ENCODE measurements around the gene CNTNAP2. TPM values are rescaled to one million over a fixed set of nuclear protein-coding genes. Genes with fewer than 3 reads are reported as not detected.
A peak's percentile ranks its signal among the peaks of the same experiment; 100 is the strongest.
"Not testable (repeated sequence)": the region's sequence is repeated elsewhere in the genome, so short reads cannot be mapped to it uniquely, and the experiment has no call there.

The CNTNAP2 gene
- total RNA-seq, 2 experiments from 2014 or later: 0.19 to 0.22 TPM

DNA sequence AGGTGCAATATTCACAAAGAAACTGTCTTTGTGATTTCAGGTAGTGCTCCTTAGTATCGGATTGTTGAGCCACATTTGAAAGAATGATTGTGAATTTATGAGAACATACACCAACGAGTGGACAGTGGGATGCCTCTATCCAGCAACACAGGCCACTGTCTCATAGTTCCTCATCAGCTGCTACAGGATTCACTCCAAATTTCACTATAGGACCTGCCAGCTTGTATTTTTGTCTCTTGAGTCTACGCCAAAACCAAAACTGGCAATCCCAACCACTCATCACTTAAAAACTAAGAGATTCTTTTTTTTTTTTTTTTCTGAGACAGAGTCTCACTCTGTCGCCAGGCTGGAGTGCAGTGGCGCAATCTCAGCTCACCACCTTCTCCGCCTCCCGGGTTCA, 964.5 kb downstream of the CNTNAP2 start:
- H3K4me1 Mint-ChIP-seq: no peaks in the 10 kb centered on the region
- no peak overlapping the region for H3K4me3 Mint-ChIP-seq
- no peaks in the 10 kb centered on the region for H3K36me3 Mint-ChIP-seq
- peaks cover 2% of the 10 kb centered on the region for H3K9me3 Mint-ChIP-seq
- H3K27ac Mint-ChIP-seq: no peak overlapping the region
- H3K27me3 Mint-ChIP-seq: no peaks in the 10 kb centered on the region
- no peak for DNase-seq

DNA sequence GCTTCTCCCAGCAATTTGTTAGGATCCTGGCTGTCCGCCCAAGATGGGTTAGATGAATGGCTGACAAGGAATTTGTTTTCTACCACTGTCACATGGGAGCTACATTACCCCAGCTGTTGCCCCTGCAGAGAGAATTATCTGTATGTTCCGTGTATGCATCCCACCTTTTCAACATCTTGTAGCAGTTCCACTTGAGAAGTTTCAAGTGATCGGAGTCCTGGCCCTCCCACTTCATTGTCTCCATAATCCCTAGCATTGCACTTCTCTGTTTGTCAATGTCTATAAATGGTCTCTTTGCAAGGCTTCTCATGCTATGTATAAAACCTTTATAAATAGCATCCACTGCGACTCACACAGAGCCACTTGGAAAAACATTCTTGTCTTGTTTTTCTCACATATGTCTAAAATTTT, 972.5 kb downstream of the CNTNAP2 start:
- H3K4me3 Mint-ChIP-seq: no peak overlapping the region
- H3K36me3 Mint-ChIP-seq: no peaks in the 10 kb centered on the region
- no peaks in the 10 kb centered on the region for H3K27me3 Mint-ChIP-seq
- no peaks in the 10 kb centered on the region for H3K4me1 Mint-ChIP-seq
- no peak for DNase-seq
- no peak overlapping the region for H3K27ac Mint-ChIP-seq
- no peaks in the 10 kb centered on the region for H3K9me3 Mint-ChIP-seq

DNA sequence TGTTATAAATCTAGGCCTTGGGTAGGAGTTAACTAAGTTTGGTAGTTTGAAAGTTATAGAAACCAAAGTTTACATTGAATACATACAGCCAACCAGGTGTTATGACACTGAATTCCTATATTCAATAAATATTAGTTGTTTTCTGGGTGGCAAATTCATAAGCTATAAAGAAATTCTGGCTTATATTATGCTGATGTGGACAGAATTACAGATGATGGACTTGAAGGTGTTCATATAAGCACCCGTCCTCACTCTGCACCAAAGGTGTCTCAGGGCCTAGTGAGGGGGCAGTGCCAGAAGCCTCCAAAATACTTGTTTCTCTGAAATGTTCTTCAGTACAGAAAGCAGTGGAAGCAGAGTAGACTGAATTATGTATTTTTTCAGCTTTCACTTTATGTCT, 973.0 kb downstream of the CNTNAP2 start:
- H3K4me3 Mint-ChIP-seq: no peak overlapping the region
- DNase-seq: no peak
- no peak overlapping the region for H3K27ac Mint-ChIP-seq
- no peaks in the 10 kb centered on the region for H3K9me3 Mint-ChIP-seq
- no peaks in the 10 kb centered on the region for H3K27me3 Mint-ChIP-seq
- no peaks in the 10 kb centered on the region for H3K36me3 Mint-ChIP-seq
- H3K4me1 Mint-ChIP-seq: no peaks in the 10 kb centered on the region

DNA sequence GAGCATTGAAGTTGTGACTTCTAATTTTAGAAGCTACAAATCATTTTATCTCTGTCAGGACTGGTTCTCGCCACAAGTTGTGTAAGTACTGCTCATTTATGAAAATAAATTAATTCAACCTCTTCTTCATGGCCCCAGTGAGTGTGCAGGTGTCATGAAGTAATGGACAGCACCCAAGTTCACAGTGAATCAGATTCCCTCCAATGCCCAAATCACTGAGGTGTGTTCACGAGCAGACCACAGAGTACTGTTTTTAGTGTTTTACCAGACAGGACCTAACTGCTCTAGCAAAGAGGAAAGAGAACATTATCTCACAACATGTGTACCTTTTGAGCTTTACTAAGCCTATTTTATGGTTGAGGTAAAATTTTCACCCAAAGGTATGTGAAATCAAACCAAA, 980.0 kb downstream of the CNTNAP2 start:
- no peak for DNase-seq
- Mint-ChIP-seq H3K27me3 (no peaks in the 10 kb centered on the region), H3K4me3 (no peak overlapping the region), H3K9me3 (peaks cover 3% of the 10 kb centered on the region), H3K36me3 (no peaks in the 10 kb centered on the region), H3K27ac (no peak overlapping the region), H3K4me1 (no peaks in the 10 kb centered on the region)

DNA sequence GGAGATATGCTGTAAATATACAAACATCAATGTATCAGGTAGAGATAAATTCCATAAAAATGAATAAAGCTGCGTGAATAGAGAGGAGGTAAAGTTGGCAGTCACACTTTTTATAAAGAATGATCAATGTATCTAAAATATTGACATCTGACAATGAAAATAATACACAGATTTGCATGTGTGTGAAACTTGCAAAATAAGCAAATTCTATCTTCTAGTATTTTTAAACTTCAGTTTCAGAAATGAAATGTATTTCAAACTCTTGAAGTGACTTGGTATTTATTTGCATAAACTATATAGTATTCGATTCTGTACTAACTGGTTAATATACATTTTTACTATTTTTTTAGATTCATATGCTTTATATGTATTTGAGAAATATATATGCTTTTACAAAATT, 986.6 kb downstream of the CNTNAP2 start:
- H3K27me3 Mint-ChIP-seq: no peaks in the 10 kb centered on the region
- H3K4me3 Mint-ChIP-seq: no peak overlapping the region
- peaks cover 6% of the 10 kb centered on the region for H3K9me3 Mint-ChIP-seq
- DNase-seq: no peak
- H3K36me3 Mint-ChIP-seq: no peaks in the 10 kb centered on the region
- H3K4me1 Mint-ChIP-seq: no peaks in the 10 kb centered on the region
- H3K27ac Mint-ChIP-seq: no peak overlapping the region

DNA sequence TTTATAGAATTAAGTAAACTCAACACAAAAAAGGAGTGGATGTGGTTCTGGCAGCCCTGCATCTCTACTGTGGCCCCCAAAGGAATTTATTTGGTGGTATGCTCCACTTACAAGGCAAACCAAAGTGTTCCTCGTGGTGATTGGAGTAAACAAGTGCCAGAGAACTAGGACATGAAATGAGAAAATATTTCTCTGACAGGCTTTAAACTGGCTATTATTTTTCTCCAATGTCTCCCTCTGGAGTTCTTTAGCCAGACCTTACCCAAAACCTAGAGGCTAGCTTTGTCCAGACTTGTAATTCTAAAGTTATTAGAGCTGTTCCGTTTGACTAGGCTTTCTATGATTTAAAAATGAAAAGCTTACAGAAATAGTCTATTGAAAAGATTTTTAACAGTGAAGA, 990.1 kb downstream of the CNTNAP2 start:
- Mint-ChIP-seq H3K27ac (no peak overlapping the region), H3K4me1 (no peaks in the 10 kb centered on the region), H3K27me3 (no peaks in the 10 kb centered on the region), H3K4me3 (no peak overlapping the region), H3K9me3 (peaks cover 13% of the 10 kb centered on the region), H3K36me3 (no peaks in the 10 kb centered on the region)
- DNase-seq: no peak

DNA sequence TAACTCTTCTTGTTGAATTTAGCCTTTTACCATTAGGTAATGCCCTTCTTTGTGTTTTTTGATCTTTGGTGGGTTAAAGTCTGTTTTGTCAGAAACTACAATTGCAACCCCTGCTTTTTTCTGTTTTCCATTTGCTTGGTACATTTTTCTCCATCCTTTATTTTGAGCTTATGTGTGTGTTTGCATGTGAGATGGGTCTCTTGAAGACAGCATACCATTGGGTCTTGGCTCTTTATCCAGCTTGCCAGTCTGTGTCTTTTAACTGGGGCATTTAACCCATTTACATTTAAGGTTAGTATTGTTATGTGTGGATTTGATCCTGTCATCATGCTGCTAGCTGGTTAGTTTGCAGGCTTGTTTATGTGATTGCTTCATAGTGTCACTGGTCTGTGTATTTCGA, 997.9 kb downstream of the CNTNAP2 start:
- H3K4me3 Mint-ChIP-seq, H3K27me3 Mint-ChIP-seq, H3K4me1 Mint-ChIP-seq, DNase-seq, H3K36me3 Mint-ChIP-seq: not testable (repeated sequence)
- Mint-ChIP-seq H3K27ac (peak overlapping the region; percentile 58), H3K9me3 (peaks cover 40% of the 10 kb centered on the region)

DNA sequence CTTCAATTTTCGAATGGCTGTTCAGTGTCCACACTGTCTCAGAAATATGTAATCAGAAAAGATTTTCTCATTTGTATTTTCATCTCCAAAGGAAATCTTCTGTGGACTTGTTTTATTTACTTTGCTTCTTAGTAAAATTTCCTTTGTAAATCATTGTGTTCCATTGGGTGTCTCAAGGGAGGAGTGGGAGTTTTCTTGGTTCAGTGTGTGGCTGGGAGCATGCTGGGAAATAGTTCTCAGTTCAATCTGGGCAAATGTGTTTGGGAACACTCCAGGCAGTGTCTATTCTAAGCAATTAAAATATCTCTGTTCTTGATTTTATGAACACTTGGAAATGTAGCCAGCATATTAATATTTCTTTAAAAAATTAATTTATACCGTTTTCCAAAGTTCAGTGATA, 1019.8 kb downstream of the CNTNAP2 start:
- no peak for DNase-seq
- H3K36me3 Mint-ChIP-seq: no peaks in the 10 kb centered on the region
- H3K27me3 Mint-ChIP-seq: no peaks in the 10 kb centered on the region
- no peaks in the 10 kb centered on the region for H3K9me3 Mint-ChIP-seq
- H3K4me1 Mint-ChIP-seq: no peaks in the 10 kb centered on the region
- H3K4me3 Mint-ChIP-seq: no peak overlapping the region
- no peak overlapping the region for H3K27ac Mint-ChIP-seq

DNA sequence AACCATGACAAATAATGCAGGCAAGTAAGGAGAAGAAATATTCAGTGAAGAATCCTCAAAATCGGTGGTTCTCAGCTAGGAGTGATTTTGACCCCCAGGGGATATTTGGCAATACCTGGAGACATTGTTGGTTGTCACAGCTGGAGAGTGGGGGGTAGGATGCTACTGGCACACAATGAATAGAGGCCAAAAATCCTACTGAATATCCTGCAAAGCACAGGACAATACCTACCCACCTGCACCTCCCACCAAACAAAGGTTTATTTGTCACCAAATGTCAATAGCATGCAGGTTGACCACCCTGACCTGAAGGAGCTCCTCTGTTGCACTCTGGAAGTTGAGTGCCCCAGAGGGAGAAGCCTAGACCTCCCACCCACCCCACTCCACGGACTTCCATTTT, 1028.6 kb downstream of the CNTNAP2 start:
- peaks cover 6% of the 10 kb centered on the region for H3K9me3 Mint-ChIP-seq
- no peak overlapping the region for H3K27ac Mint-ChIP-seq
- DNase-seq: no peak
- H3K4me1 Mint-ChIP-seq: no peaks in the 10 kb centered on the region
- H3K4me3 Mint-ChIP-seq: no peak overlapping the region
- H3K36me3 Mint-ChIP-seq: no peaks in the 10 kb centered on the region
- H3K27me3 Mint-ChIP-seq: no peaks in the 10 kb centered on the region

DNA sequence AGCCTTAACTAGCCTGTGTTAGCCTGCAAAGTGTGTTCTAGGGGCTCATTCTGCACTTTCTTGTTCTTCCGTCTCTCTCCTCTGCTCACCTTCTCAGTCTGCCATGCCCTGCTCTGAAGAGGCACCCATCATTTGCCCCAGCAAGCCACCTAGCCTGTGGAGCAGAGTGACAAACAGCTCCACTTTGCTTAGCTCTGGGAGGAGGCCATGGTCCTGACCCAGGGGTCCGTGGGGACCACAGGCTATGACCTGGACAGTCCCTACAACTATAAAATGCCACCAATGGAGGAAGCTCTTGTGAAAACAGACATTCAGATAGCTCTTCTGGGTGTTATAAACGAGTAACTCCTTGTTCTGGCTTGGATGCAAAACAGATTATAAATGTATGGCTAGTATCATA, 1029.6 kb downstream of the CNTNAP2 start:
- no peaks in the 10 kb centered on the region for H3K4me1 Mint-ChIP-seq
- H3K27ac Mint-ChIP-seq: no peak overlapping the region
- H3K36me3 Mint-ChIP-seq: no peaks in the 10 kb centered on the region
- H3K4me3 Mint-ChIP-seq: no peak overlapping the region
- DNase-seq: no peak
- peaks cover 6% of the 10 kb centered on the region for H3K9me3 Mint-ChIP-seq
- H3K27me3 Mint-ChIP-seq: no peaks in the 10 kb centered on the region

DNA sequence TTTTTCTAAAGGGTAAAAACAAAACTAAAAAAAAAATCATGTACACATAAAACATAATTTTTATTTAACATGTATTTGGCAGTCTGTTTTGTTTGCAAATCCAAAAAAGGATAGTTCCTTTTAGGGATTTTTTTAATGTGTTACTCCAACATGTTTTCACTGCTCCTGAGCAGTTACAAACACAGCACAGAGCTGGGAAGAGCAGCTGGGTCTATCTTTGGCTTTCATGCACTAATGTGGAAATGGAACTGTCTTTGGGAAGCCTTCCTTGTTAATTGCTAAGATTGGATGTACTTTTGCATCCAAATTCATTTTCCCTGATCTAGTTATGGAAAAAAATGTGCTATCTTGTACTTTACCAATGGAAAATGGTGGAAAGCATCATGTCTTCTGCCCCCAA, 1035.1 kb downstream of the CNTNAP2 start:
- no peaks in the 10 kb centered on the region for H3K36me3 Mint-ChIP-seq
- DNase-seq: no peak
- no peaks in the 10 kb centered on the region for H3K9me3 Mint-ChIP-seq
- H3K27ac Mint-ChIP-seq: no peak overlapping the region
- H3K4me3 Mint-ChIP-seq: no peak overlapping the region
- no peaks in the 10 kb centered on the region for H3K4me1 Mint-ChIP-seq
- no peaks in the 10 kb centered on the region for H3K27me3 Mint-ChIP-seq

DNA sequence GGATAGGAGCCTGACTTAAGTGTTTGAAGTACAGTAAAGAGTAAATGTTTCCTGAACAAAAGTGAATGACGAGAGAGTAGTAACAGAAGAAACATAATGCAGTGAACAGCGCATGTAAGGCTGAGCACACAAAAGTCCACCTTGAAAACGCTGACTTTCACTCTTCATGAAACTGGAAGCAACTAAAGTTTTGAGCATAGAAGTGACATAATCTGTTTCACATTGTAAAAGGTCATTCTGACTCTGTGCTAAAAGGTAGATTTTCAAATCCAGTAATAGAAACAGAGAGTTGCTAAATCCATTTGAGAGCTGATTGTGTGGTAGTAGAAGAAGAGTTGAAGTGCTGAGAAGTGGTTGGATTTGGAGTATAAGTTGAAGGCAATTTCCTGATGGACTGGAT, 1037.0 kb downstream of the CNTNAP2 start:
- H3K4me3 Mint-ChIP-seq: no peak overlapping the region
- H3K9me3 Mint-ChIP-seq: no peaks in the 10 kb centered on the region
- H3K27ac Mint-ChIP-seq: no peak overlapping the region
- no peaks in the 10 kb centered on the region for H3K4me1 Mint-ChIP-seq
- no peaks in the 10 kb centered on the region for H3K36me3 Mint-ChIP-seq
- no peak for DNase-seq
- H3K27me3 Mint-ChIP-seq: no peaks in the 10 kb centered on the region

DNA sequence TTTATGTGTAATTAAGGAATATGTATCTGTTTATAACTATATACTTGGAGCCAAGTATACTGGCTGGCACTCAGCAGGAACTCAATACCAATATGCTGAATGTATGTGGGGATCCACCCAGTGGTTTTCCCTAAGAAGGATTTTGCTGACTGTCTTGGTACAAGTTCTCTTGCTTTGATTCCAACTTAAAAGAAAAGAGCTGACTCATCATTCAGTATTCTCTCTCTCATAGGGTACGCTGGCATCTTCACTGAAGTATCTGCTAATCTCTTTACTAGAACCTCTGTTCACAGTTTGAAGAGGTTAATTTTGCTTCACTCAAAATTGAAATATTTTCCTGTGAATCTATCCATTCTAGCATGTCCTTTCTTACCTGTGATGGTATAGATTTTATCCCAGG, 1044.8 kb downstream of the CNTNAP2 start:
- Mint-ChIP-seq H3K36me3 (no peaks in the 10 kb centered on the region), H3K27ac (no peak overlapping the region)
- DNase-seq: no peak

DNA sequence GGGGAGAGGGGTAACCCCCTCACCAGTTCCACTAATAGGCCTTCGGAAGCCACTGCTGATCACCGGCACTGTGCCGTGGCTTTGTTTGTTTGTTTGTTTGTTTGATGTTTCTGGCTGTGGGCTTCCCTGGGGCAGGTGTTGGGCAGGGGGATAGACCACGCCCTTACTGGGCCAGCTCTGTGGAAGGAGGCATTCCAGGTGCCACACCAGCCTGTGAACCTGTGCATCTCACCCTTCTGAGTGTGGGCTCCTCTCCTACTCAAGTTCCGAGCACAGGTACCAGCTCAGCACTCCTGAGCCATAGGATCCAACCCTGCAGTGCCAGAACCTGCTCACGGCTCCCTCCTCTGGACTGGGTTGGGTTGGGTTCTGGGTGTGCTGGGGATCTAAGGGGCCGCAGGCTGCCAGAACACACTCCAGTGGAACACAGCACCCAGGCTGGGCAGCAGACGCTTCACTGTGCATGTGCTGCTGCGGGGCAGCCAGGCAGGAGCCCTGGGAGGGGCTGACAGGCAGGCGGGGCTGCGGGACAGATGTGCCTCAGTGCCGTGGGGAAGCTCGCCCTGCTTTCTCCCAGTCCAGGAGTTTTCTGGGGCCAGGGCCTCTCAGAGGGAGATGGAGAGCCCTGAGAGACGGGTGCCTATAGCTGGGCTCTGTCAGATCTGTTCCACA, 1053.9 kb downstream of the CNTNAP2 start:
- DNase-seq: no peak
- Mint-ChIP-seq H3K4me1 (no peaks in the 10 kb centered on the region), H3K36me3 (no peaks in the 10 kb centered on the region), H3K4me3 (no peak overlapping the region), H3K27ac (no peak overlapping the region), H3K27me3 (no peaks in the 10 kb centered on the region), H3K9me3 (no peaks in the 10 kb centered on the region)

More for the DNA sequence above, 1044.8 kb downstream of the CNTNAP2 start:
- H3K27me3 Mint-ChIP-seq: no peaks in the 10 kb centered on the region
- no peaks in the 10 kb centered on the region for H3K4me1 Mint-ChIP-seq
- H3K4me3 Mint-ChIP-seq: no peak overlapping the region
- no peaks in the 10 kb centered on the region for H3K9me3 Mint-ChIP-seq

DNA sequence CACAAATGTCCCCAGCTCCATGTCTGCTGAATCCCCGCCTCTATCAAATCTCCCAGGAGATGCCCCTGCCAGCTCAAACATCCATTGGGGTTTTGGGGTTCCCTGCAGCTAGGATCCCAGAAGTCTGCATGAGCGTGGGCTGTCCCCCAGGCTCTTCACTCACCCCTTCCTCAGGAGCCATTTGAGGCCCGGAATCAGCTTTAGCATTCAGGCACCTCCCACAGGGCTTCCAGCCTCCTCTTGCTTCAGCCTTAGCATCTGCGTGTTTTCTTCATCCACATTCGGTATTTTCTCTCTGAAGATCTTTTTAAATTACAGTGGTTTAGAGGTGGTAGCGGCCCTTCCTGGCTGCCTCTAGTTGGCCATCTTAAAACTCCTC, 1054.4 kb downstream of the CNTNAP2 start:
- no peaks in the 10 kb centered on the region for H3K4me1 Mint-ChIP-seq
- no peaks in the 10 kb centered on the region for H3K9me3 Mint-ChIP-seq
- no peak overlapping the region for H3K4me3 Mint-ChIP-seq
- no peak for DNase-seq
- no peaks in the 10 kb centered on the region for H3K27me3 Mint-ChIP-seq
- H3K36me3 Mint-ChIP-seq: no peaks in the 10 kb centered on the region
- H3K27ac Mint-ChIP-seq: no peak overlapping the region

DNA sequence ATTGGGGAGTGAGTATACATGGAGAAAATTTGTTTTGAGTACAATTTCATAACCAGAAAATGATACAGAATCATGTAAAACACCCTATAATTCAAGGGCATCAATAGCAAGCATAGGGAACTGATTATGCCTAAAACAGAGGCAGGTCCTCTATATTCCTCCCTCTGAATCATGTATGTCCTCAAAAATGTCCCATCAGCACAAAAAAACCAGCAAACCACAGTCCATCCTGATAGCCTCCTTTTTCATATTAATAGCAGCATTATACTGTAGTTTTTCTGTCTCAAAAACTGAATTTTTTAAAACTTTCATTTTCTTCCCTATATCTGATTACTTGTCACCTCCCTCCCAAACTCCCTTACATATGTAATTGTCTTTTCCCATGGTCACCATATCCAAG, 1057.3 kb downstream of the CNTNAP2 start:
- Mint-ChIP-seq H3K27me3 (no peaks in the 10 kb centered on the region), H3K9me3 (no peaks in the 10 kb centered on the region), H3K4me1 (no peaks in the 10 kb centered on the region), H3K36me3 (no peaks in the 10 kb centered on the region), H3K4me3 (no peak overlapping the region), H3K27ac (no peak overlapping the region)
- DNase-seq: no peak

DNA sequence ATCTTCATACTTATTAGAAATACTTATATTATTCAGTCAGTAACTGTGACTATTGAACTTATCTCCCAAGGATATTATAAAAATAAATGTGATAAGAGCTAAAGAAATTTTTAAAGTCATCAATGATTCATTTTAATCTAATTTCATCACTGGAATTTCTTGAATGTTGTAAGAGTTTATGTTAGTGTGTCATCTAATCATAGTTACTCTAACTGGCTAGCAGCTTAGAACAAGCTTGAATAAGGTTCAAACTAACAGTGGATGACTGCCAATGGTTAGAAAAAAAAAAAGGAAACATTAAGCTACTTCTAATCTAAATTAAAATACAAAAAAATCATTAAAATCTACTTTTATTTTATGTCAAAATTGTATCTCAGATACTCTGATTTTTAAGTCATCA, 1066.3 kb downstream of the CNTNAP2 start:
- DNase-seq: no peak
- H3K27ac Mint-ChIP-seq: no peak overlapping the region
- H3K27me3 Mint-ChIP-seq: no peaks in the 10 kb centered on the region
- peaks cover 4% of the 10 kb centered on the region for H3K9me3 Mint-ChIP-seq
- H3K4me3 Mint-ChIP-seq: no peak overlapping the region
- H3K4me1 Mint-ChIP-seq: no peaks in the 10 kb centered on the region
- no peaks in the 10 kb centered on the region for H3K36me3 Mint-ChIP-seq

Measured in activated naive CD8-positive, alpha-beta T cell treated with anti-CD3 and anti-CD28 coated beads for 36 hours (primary cell).